Endothelial cell (in vitro differentiated cells): ENCODE measurements around the gene MOV10L1. TPM values are rescaled to one million over a fixed set of nuclear protein-coding genes. Genes with fewer than 3 reads are reported as not detected.

ENCODE experiments used
- DNase-seq: peaks from one replicate; pipeline ENCODE4 v3.0.0; 2021; ENCODE audit warnings: low spot score
- H3K27ac Mint-ChIP-seq: one replicate; pipeline ENCODE4 v1.8.0; 2021; ENCODE audit warnings: mixed read lengths, inconsistent platforms; ENCODE audit not compliant: unreplicated experiment
- H3K27me3 Mint-ChIP-seq: one replicate; pipeline ENCODE4 v1.8.0; 2021; ENCODE audit warnings: mild to moderate bottlenecking, moderate library complexity, mixed read lengths, inconsistent platforms; ENCODE audit not compliant: unreplicated experiment
- H3K36me3 Mint-ChIP-seq: one replicate; pipeline ENCODE4 v1.8.0; 2021; ENCODE audit warnings: mild to moderate bottlenecking, low read depth, mixed read lengths, inconsistent platforms; ENCODE audit not compliant: unreplicated experiment
- H3K4me1 Mint-ChIP-seq: one replicate; pipeline ENCODE4 v1.8.0; 2021; ENCODE audit warnings: mild to moderate bottlenecking, mixed read lengths, inconsistent platforms; ENCODE audit not compliant: unreplicated experiment
- H3K4me3 Mint-ChIP-seq: one replicate; pipeline ENCODE4 v1.8.0; 2021; ENCODE audit warnings: mild to moderate bottlenecking, mixed read lengths, inconsistent platforms; ENCODE audit not compliant: unreplicated experiment
- H3K9me3 Mint-ChIP-seq: one replicate; pipeline ENCODE4 v1.8.0; 2021; ENCODE audit warnings: mixed read lengths, inconsistent platforms; ENCODE audit not compliant: unreplicated experiment
- CTCF ChIP-seq: fragments of 200-600 bp; sonication (generic); IDR thresholded peaks from one replicate; pipeline ENCODE4 v1.5.0; 2021; ENCODE audit warnings: antibody characterized with exemption; ENCODE audit not compliant: unreplicated experiment
- total RNA-seq: library from RNA; stranded (reverse); fragmentation: NEBNext Ultra II Directional; extraction: Animal tissue kit (Norgen Biotek cat#: 25700); gene quantifications from one replicate; pipeline ENCODE4 v1.2.1, GENCODE V29; 2021; ENCODE audit not compliant: unreplicated experiment

MOV10L1 gene
- total RNA-seq, 1 donor from 2014 or later, result not detected

GRCh38 chr22:50045211-50046018 is 44.4 kb upstream of the MOV10L1 start:
- TF ChIP-seq CTCF, result no peak
- Mint-ChIP-seq H3K9me3 (no peaks in the 10 kb centered on the region), H3K4me3 (no peak overlapping the region), H3K4me1 (no peaks in the 10 kb centered on the region), H3K27ac (no peak overlapping the region), H3K27me3 (peaks cover 3% of the 10 kb centered on the region), H3K36me3 (no peaks in the 10 kb centered on the region)
- DNase-seq, result no peak

- Mint-ChIP-seq H3K27me3 (peaks cover 3% of the 10 kb centered on the region), H3K9me3 (no peaks in the 10 kb centered on the region), H3K27ac (no peak overlapping the region), H3K36me3 (no peaks in the 10 kb centered on the region), H3K4me3 (no peak overlapping the region), H3K4me1 (no peaks in the 10 kb centered on the region)
- no peak for DNase-seq
- no peak for TF ChIP-seq CTCF
These were observed 43.8 kb upstream of the MOV10L1 start for GRCh38 chr22:50046019-50046415.

GRCh38 chr22:50046481-50047245 is 43.1 kb upstream of the MOV10L1 start:
- H3K36me3 Mint-ChIP-seq, result no peaks in the 10 kb centered on the region
- H3K4me3 Mint-ChIP-seq, result no peak overlapping the region
- H3K9me3 Mint-ChIP-seq, result no peaks in the 10 kb centered on the region
- H3K27ac Mint-ChIP-seq, result no peak overlapping the region
- H3K27me3 Mint-ChIP-seq, result peaks cover 3% of the 10 kb centered on the region
- no peak for TF ChIP-seq CTCF
- H3K4me1 Mint-ChIP-seq, result no peaks in the 10 kb centered on the region
- no peak for DNase-seq

- Mint-ChIP-seq H3K27ac (no peak overlapping the region), H3K9me3 (no peaks in the 10 kb centered on the region), H3K36me3 (no peaks in the 10 kb centered on the region), H3K4me1 (no peaks in the 10 kb centered on the region), H3K27me3 (peaks cover 3% of the 10 kb centered on the region), H3K4me3 (no peak overlapping the region)
- DNase-seq, result no peak
- no peak for TF ChIP-seq CTCF
These were observed 42.5 kb upstream of the MOV10L1 start for GRCh38 chr22:50047346-50047745.
